Measurements from ENCODE around the gene COL9A1.

GRCh38 chr6:70257768-70258273, 45.1 kb downstream of the COL9A1 start:
- TF ChIP-seq ARNTL (CRISPR knock-in tag; IDR thresholded peaks at IDR 0.05; ENCODE audit: borderline replicate concordance, low read depth) (no peak), OSR1 (CRISPR knock-in tag; IDR thresholded peaks at IDR 0.05) (no peak), CSDC2 (CRISPR knock-in tag; IDR thresholded peaks at IDR 0.05) (no peak), RARB (CRISPR knock-in tag; IDR thresholded peaks at IDR 0.05) (no peak), PATZ1 (CRISPR knock-in tag; IDR thresholded peaks at IDR 0.05; ENCODE audit: borderline replicate concordance) (no peak)
